HepG2 (cell line): ENCODE data around the gene MEX3C. TPM values are rescaled to one million over a fixed set of nuclear protein-coding genes. Genes with fewer than 3 reads are reported as not detected.
A peak's percentile ranks its signal among the peaks of the same experiment; 100 is the strongest.

ENCODE experiments used
- ARID5B ChIP-seq: IDR thresholded peaks from 2 replicates; pipeline ENCODE4 v1.4.0; 2020; ENCODE audit warnings: mild to moderate bottlenecking, missing genetic modification reagents
- BRD4 ChIP-seq: sonication (generic); formaldehyde crosslinking; IDR thresholded peaks from 2 replicates; pipeline ENCODE4 v1.4.0; 2020; ENCODE audit warnings: missing genetic modification reagents
- CSRNP1 ChIP-seq: sonication (generic); formaldehyde crosslinking; IDR thresholded peaks from 2 replicates; pipeline ENCODE4 v1.8.1; 2023; ENCODE audit warnings: mild to moderate bottlenecking, missing genetic modification reagents
- JUNB ChIP-seq: sonication (generic); formaldehyde crosslinking; IDR thresholded peaks from 2 replicates; pipeline ENCODE4 v1.8.0; 2022; ENCODE audit warnings: missing genetic modification reagents, mild to moderate bottlenecking, borderline replicate concordance
- NFIB ChIP-seq: sonication (generic); formaldehyde crosslinking; IDR thresholded peaks from 2 replicates; pipeline ENCODE4 v1.9.0; 2021; ENCODE audit warnings: missing genetic modification reagents, mild to moderate bottlenecking, borderline replicate concordance
- PHB2 ChIP-seq: fragments of 450-650 bp; IDR thresholded peaks from 2 replicates; pipeline ENCODE4 v1.6.1; 2018; ENCODE audit not compliant: partially characterized antibody
- POGK ChIP-seq: sonication (generic); formaldehyde crosslinking; conservative IDR thresholded peaks from 2 replicates; pipeline ENCODE4 v1.8.0; 2022; ENCODE audit warnings: mild to moderate bottlenecking, moderate library complexity, missing genetic modification reagents
- TFDP2 ChIP-seq: sonication (generic); formaldehyde crosslinking; IDR thresholded peaks from 2 replicates; pipeline ENCODE4 v1.4.0; 2020; ENCODE audit warnings: missing genetic modification reagents
- UBTF ChIP-seq: sonication (generic); formaldehyde crosslinking; IDR thresholded peaks from 2 replicates; pipeline ENCODE4 v1.4.0; 2020; ENCODE audit warnings: mild to moderate bottlenecking, missing genetic modification reagents
- ZBED4 ChIP-seq: sonication (generic); formaldehyde crosslinking; IDR thresholded peaks from 2 replicates; pipeline ENCODE4 v1.4.0; 2020; ENCODE audit warnings: missing genetic modification reagents, borderline replicate concordance
- ZBTB8A ChIP-seq: sonication (generic); formaldehyde crosslinking; IDR thresholded peaks from 2 replicates; pipeline ENCODE4 v1.4.0; 2020; ENCODE audit warnings: mild to moderate bottlenecking, low read depth, missing genetic modification reagents, borderline replicate concordance
- ZMYM4 ChIP-seq: sonication (generic); formaldehyde crosslinking; IDR thresholded peaks from 2 replicates; pipeline ENCODE4 v1.8.1; 2023; ENCODE audit warnings: mild to moderate bottlenecking, missing genetic modification reagents
- polyA plus RNA-seq, 8 experiments: library from polyadenylated mRNA; depleted of rRNA in 3 of 8; stranded (reverse) in 7 of 8; unstranded in 1 of 8; fragments of >200 nt; fragmentation: Illumina TruSeq in 4 of 8; extraction: Trizol in 4 of 8; gene quantifications; 2 replicates each; pipeline versions ENCODE4 v1.2.1 to v1.2.3, GENCODE V29; 2011 to 2016; ENCODE audit warnings: low read depth in 4 of 8, missing spikeins in 1 of 8, mixed read lengths in 1 of 8; ENCODE audit not compliant: insufficient read depth in 1 of 8
- total RNA-seq, 5 experiments: library from RNA; depleted of rRNA; stranded (reverse); fragments of >200 nt; fragmentation: Illumina TruSeq; extraction: Trizol; gene quantifications; 2 replicates each; pipeline ENCODE4 v1.2.3, GENCODE V29; 2016; ENCODE audit warnings: low read depth in 1 of 5

Gene MEX3C
- total and polyA plus RNA-seq, 2 of the 13 experiments (the other 11 are each of a cell fraction or from before 2014, with no cell fraction given), result 34.8 to 36.4 TPM

- peak; percentile 57 for TF ChIP-seq ARID5B (CRISPR knock-in tag)
- peak; percentile 89 for TF ChIP-seq ZMYM4 (CRISPR knock-in tag)
- TF ChIP-seq ZBED4 (CRISPR knock-in tag), result no peak
- peak; percentile 72 for TF ChIP-seq UBTF (CRISPR knock-in tag)
- no peak for TF ChIP-seq PHB2
- peak; percentile 72; the same call in 1 of the 2 replicates for TF ChIP-seq CSRNP1 (CRISPR knock-in tag)
- TF ChIP-seq NFIB (CRISPR knock-in tag), result no peak
- 0 out of 2 replicates have a peak, but pooled peaks have one; percentile 43 for TF ChIP-seq ZBTB8A (CRISPR knock-in tag)
- no peak for TF ChIP-seq JUNB
- no peak; the same call in 1 of the 2 replicates for TF ChIP-seq BRD4
- peak; percentile 94 for TF ChIP-seq TFDP2 (CRISPR knock-in tag)
- peak; percentile 86 for TF ChIP-seq POGK (CRISPR knock-in tag)
Measured at GRCh38 chr18:51197661-51198424, at the start of gene MEX3C (continued).
